Measurements from ENCODE around the gene PKMYT1.
"Not testable (repeated sequence)": the region's sequence is repeated elsewhere in the genome, so short reads cannot be mapped to it uniquely, and the experiment has no call there.

PKMYT1 gene

DNA sequence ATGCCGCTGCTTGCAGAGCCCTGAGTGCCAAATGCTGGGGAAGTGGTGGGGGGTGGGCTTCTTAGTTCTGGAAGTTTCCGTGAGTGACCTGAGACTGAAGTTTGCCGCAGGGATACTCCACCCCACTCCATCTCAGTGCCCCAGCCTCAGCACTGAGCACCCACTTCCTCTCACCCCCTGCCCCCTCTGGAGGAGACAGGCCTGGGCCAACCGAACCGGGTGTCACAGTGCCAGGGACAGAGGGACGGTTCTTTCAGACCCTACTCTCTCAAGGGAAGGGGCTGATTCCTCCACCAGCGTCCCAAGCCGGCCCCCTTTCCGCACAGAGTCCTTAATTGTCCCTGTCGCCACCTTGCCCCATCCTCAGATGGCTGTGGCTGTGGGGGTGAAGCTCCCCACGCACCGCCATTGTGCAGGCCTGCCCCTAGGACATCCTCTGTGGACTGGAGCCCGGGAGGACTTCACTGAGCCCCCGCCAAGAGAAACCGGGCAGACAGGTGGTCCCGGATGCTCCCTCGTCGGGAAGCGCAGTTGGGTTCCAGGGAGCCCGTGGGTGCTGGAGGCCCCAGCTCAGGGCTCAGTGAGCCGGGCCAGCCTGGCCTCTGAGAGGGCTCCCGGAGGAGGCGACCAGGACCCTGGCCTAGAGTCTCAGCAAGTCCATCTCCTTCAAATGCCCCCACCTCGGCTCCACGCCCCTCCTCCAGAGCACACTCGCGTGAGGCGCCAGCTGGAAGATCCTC, 17.7 kb downstream of the PKMYT1 start:
- DNase-seq (ENCODE audit: low read depth in 3 of 3, low spot score in 1 of 3) = no peak

DNA sequence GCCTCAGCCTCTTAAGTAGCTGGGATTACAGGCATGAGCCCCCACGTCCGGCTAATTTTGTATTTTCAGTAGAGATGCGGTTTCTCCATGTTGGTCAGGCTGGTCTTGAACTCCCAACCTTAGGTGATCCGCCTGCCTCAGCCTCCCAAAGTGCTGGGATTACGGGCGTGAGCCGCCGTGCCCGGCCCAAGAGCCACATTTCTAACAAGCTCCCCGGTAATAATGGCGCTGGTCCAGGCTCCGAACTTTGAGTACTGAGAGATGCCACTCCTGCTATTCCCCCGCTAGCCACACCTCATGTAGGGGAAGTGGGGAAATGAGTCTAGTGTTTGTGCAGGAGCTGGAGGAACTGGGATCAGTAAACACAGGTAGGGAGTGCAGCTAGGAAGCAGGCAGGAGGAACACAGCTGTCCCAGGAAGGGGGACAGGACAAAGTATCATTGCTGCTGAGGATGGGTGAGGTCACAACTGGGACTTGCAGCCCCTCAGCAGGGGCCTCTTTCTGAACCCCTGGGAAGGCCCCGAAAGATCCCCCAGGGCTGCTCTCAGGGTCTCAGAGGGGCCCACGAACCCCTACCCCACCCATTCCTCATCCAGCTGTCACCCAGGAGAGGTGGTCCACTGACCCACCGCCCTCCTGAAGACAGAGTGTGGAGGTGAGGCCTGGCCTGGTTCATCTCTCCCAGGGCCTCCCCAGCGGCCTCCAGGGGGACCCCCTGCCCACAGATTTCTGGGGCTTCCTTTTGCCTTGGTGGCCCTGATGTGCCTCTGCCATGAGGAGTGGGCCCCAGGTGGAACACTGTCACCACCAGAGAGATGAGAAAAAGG, 19.8 kb downstream of the PKMYT1 start:
- DNase-seq (ENCODE audit: low read depth in 3 of 3, low spot score in 1 of 3) = no peak

DNA sequence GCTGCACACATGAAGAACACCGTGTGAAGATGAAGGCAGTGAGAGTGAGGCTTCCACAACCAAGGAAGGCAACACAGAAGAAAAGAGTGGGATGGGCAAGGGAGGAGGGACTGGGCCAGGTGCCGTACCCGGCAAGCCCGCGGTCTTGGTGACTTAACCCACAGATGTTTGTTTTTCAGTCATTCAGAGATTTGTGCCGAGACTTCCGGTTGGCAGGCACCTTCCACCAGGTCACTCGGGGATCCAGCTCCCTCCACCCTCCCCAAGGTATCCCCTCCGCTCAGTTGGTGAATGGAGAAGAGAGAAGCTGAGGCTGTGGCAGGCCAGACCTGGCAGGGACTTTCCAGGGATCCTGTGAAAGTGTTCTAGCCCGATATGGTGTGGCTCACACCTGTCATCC, 21.0 kb downstream of the PKMYT1 start:
- DNase-seq (ENCODE audit: low read depth in 3 of 3, low spot score in 1 of 3) = no peak

DNA sequence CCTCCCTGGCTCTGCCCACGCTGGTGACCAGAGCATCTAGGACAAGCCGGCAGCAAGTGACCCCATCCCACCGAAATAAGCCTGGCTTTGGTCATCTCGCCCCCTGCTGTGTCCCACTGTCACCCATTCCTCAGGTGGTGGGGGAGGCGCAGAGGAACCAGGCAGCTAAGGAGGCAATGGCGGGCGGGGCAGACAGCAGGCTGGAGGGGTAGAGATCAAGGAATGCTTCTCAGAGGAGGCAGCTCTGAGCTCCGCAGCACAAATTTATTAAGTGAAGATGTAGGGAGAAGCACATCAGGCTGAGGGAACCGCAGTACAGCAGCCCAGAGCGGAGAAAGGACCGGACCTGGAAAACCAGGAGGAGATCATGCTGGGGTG, 23.7 kb downstream of the PKMYT1 start:
- DNase-seq (ENCODE audit: low read depth in 3 of 3, low spot score in 1 of 3) = no peak

DNA sequence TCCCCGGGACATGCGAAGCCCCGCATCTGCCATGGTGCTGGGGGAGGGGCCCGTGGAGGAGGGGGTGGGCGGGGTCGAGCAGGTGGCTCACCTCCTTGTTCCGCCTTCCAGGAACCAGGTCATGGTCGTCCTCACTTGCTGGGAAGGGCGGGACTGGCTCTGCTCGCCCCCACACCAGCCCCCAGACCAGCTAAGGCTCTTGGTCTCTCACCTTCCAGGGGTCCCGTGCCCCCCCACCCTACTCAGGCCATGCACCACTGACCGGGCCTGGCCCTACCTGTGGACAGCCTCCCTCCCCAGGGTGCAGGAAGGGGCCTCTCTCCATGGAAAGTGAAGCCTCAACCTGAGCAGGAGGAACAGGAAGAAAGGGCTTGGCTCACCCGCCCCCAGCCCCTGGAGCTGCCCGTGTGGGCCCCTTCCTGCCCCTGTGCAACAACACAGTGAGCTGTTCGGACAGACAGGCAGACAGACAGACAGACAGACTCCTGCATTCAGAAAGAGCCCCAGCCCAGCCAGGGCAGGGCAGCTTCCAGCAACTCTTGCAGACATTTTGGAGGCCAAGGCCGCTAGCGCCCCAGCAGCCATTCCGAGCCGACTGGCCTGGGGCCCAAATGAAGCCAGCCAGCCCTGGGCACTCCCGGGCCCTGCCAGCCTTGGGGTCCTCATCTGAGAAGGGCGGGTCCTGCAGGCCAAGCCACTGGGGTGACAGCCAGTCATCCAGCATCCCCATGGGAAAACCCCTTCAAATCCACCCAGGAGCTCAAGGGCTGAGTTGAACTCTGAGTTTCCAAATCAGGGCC, 24.3 kb downstream of the PKMYT1 start:
- no peak for DNase-seq (ENCODE audit: low read depth in 3 of 3, low spot score in 1 of 3)

DNA sequence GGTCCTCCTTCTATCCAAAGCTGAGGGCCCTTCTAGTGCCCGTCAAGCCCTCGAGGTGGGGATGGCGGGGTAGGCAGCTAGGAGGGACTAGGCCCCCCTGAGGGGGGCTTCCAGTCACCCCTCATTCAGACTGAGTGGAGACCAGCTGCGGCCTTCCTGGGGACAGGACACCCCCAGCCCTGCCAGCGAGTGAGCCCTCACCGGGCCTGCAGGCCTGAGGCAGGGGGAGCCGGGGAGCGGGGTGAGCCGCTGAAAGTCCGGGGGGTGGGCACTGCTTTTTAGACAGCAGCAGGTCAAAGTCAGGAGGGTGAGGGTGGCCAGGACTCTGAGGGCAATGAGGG, 24.8 kb downstream of the PKMYT1 start:
- no peak for DNase-seq (ENCODE audit: low read depth in 3 of 3, low spot score in 1 of 3)

DNA sequence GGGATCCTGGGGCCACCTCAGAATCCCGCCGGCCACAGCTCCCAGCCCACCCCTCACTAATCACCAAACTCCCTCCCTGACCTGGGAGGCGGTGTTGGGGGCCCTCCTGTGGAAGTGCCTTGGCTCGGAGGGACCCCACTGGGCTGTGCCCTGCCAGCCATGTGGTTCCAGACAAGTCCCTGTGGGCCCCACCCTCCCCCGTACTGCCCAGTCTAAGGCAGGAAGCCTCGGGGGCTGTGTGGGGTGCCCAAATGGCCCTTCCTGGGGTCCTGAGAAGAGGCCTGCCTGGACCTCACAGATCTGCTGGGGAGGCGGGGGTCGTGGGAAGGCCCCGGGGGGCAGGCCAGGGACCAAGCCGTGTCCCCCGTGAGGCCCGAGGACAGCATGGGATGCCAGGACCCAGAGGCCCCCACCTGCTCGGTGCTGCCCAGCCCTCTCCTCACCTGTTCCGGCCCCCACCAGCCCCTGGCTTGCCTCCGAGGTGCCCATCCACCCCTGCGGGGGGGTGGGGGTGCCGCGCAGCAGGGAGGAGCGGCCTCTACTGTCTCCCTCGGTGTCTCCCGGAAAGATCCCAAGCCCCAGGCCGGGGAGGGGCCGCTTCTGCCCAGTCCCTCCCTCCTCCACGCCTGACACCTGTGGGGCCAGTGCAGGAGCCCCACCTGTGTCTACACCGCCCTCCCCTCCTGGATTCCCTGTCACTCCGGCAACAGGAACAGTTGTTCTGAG, 25.4 kb downstream of the PKMYT1 start:
- no peak for DNase-seq (ENCODE audit: low read depth in 3 of 3, low spot score in 1 of 3)

DNA sequence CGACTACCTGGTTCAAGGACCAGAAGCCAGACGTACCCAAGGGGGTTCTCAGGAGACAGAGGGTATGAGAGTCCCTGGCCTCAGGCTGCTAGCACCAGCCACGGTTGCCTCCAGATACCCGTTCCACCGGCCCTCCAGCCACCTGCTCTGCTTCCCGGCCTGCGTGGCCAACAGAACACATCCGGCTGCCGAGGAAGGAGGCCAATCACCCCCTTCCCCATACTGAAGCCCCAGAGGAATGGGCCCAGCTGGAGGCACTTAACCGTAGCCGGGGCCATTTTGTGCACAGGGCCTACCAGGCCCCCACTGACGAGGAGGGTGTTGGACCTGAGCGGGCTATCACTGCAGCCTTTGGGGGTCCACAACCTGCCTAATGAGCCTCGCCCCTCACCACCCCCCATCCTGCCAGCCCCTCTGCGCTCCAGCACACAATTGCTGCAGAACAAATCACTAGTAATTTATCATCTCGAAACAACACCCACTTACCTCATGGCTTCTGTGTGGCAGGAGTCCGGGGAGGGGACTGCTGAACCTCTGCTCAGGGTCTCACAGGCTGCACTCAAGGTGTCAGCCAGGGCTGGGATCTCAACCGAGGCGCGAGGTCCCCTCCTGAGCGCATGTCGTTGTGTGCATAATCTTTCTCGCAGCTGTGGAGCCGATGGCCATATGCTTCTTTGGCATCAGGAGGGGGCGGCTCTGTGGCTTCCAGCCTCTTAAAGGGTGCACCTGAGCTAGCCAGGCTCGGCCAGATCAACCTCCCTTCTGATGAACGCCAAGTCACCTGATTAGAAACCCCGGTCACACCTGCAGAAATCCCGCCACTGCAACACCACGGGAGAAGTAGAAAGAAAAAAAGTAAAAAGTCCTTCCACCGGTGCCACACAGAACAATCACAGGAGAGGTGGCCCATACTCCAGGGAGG, 26.3 kb downstream of the PKMYT1 start:
- DNase-seq (ENCODE audit: low read depth in 3 of 3, low spot score in 1 of 3) = no peak

DNA sequence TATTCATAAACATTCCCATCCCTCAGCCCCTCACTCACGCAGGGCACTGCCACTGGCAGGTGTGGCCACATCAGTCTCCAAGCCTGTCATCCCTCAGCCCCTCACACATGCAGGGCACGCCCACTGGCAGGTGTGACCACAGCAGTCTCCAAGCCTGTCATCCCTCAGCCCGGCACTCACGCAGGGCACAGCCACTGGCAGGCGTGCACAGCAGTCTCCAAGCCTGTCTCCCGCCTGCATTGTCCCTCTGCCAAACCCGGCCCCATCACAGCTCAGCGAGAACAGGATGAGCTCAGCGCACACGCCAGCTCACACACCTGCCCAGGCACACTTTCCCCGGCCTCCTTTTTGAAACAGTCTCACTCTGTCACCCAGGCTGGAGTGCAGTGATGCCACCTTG, 27.6 kb downstream of the PKMYT1 start:
- DNase-seq (ENCODE audit: low read depth in 3 of 3, low spot score in 1 of 3) = no peak

DNA sequence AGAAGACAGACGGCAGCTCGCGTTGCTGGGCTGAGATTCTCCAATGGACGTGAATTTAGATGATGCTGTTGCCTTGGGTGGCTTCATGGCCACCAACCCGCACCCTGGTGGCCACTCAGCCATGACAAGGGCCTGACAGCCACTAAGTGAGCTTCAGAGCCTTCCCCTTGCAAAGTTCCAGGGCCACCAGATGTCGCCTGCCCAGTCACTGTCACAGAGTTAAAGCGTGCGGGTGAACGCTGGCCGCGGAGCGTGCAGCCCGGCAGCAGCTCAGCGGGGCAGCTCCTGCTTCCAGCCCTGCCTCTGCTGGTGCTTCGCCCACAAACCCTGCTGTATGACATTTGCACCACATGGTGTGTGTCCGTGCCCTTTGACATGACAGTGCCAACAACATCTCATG, 29.5 kb downstream of the PKMYT1 start:
- no peak for DNase-seq (ENCODE audit: low read depth in 3 of 3, low spot score in 1 of 3)

DNA sequence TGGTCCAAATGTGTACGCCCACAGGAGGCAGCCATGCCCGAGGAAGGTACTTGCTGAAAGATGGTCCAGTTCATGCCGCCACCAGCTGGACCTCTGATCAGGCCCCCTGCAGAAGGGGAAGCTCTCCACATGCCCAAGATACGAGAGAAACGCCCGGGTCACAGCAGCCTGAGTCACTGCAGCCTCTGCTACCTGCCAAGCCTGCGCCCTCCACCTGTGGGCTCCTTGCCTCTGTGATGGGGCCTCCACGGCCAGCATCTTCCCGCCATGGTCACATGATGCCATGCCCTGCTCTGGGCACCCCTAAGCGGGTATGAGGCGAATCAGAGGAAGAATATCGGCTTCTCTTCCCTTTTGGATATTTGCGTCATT, 29.9 kb downstream of the PKMYT1 start:
- DNase-seq (ENCODE audit: low read depth in 3 of 3, low spot score in 1 of 3) = no peak

DNA sequence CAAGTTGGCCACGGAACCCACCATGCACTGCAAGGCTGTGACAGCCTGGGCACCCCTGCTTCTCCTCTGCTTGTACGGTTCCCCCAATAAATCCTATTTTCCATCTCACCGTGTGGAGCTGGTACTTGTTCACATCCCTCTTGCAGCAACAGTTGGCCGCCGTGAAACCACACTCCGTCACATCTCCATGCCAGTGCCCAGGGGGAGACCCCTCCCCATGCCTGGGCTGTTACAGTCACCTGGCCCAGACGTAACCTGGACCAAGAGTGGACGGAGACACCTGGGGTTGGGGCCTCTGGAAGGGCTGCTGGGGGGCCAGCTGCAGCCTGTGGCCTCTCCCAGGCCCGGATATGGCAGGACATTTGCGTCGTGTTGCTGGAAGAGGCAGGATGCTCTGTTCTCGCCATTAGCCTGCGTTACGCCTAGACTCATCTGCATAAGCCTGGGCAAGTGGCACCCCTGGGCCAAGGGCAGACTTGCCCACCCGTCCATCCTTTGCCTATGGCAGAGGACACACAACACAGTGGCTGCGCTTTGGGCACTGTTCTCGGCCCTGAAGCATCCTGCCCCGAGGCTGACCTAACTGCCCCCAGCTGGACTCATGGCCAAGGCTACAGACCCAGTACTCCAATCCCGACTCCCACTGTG, 30.4 kb downstream of the PKMYT1 start:
- no peak for DNase-seq (ENCODE audit: low read depth in 3 of 3, low spot score in 1 of 3)

DNA sequence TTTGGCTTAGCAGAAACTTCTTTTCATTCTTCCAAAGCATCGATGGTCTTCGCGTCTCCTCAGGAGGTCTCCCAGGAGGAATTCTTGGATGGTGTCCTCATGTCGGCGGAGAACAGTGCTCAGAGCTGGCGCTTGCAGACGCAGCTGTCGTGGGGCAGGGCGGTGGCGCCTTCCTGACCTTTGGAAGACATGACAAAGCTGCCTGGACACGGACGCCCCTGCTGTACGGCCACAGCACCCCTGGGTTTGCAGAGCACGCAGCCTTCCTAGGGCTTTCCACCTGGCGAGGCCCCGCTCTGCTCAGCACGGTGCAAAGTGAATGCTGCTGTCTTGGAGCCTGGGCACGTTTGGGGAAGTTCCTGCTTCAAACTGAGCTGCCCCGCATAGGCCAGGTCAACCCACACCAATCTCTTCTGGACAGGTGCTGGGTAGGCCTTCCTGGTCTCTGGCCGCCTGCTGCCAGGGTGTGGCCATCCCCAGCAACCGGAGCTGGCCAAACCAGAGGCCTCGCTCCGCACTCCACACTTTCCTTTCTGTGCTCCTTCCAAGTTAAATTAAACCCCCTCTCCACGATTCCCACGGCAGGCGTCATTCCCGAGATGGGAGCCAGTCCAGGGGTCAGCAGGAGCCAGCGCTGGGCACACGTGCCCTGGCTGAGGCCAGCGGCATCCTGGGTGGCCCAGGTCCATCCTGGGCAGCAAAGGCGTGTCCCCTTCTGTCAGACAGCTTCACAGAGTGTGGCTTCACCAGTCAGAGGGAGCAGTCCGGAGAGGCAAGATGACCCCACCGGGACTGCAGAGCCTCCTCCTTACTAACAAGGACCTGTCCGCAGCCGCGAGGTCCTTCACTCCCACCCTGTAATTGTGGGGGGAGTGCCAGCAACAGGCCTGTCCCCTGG, 31.2 kb downstream of the PKMYT1 start:
- no peak for DNase-seq (ENCODE audit: low read depth in 3 of 3, low spot score in 1 of 3)

DNA sequence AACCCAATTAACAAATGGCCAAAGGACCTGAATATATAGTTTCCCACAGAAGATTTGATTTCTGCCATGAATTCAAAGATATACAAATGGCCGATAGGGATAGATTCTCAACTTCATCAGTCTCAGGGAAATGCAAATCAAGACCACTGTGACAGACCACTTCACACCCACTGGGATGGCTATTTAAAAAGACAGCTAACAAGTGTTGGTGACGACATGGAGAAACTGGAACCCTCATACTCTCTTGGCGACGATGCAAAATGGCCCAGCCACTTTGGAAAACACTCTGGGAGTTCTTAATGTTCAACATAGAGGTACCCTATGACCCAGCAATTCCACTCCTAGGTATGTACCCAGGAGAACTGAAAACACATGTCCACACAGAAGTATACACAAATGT, 33.6 kb downstream of the PKMYT1 start:
- no peak for DNase-seq (ENCODE audit: low read depth in 3 of 3, low spot score in 1 of 3)

DNA sequence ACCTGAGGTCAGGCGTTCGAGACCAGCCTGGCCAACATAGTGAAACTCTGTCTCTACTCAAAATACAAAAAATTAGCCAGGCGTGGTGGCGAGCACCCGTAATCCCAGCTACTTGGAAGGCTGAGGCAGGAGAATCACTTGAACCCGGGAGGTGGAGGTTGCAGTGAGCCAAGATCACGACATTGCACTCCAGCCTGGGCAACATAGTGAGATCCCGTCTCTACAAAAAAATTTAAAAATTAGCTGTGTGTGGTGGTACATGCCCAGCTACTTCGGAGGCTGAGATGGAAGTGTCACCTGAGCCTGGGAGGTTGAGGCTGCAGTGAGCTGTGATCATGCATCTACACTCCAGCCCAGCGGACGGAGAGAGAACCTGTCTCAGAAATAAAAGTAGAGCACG, 36.5 kb downstream of the PKMYT1 start:
- DNase-seq (ENCODE audit: low read depth in 3 of 3, low spot score in 1 of 3) = not testable (repeated sequence)

DNA sequence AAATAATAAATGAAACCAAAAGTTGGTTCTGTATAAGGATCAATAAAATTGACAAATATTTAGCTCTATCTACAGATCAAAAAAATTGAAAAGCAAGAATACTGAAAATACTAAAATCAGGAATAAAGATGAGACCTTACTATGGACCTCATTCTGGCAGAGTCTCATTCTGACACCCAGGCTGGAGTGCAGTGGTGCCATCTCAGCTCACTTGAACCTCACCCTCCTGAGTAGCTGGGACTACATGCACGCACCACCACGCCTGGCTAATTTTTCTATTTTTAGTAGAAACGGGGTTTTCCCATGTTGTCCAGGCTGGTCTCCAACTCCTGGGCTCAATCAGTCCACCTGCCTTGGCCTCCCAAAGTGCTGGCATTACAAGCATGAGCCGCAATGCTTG, 38.2 kb downstream of the PKMYT1 start:
- no peak for DNase-seq (ENCODE audit: low read depth in 3 of 3, low spot score in 1 of 3)

DNA sequence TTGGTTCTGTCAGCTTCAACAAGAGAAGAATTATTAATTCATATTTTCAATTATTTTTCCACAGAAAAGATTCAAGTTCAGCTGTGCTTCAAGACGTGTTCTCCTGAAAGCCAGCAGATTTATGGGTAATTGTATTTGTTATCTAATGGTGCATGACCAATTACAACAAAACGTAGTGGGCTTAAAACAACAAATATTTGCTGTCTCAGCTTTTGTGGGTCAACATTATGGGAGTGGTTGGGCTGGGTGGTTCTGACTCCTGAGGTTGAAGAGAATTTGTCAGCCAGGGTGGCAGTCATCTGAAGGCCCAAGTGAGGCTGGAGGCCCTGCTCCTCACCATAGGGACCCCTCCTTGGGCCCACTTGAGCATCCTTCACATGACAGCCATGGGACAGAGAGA, 40.3 kb downstream of the PKMYT1 start:
- no peak for DNase-seq (ENCODE audit: low read depth in 3 of 3, low spot score in 1 of 3)

DNA sequence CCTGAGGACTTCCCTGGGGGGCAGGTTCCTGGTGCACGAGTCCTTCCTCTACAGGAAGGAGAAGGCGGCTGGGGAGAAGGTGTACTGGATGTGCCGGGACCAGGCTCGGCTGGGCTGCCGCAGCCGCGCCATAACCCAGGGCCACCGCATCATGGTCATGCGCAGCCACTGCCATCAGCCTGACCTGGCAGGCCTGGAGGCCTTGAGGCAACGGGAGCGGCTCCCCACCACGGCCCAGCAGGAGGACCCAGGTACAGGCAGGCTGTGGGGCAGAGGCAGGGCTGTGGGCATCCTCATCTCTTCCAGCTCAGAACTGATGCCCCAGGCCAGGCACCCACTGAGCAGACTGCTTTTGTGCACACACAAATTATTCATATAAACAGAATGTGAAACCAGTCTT, 42.0 kb downstream of the PKMYT1 start:
- no peak for DNase-seq (ENCODE audit: low read depth in 3 of 3, low spot score in 1 of 3)

DNA sequence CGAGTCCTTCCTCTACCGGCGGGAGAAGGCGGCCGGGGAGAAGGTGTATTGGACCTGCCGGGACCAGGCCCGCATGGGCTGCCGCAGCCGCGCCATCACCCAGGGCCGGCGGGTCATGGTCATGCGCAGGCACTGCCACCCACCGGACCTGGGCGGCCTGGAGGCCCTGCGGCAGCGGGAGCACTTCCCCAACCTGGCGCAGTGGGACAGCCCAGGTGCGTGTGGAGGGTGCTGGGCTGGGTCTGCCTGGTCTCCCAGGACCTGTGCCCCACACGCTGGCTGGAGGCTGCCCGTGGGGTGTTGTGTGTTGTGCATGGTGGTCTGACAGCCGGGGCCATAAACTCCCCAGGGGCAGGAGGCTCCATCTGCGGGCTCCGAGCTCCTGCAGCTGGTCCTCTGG, 43.1 kb downstream of the PKMYT1 start:
- no peak for DNase-seq (ENCODE audit: low read depth in 3 of 3, low spot score in 1 of 3)

Data from stimulated activated CD4-positive, alpha-beta T cell treated with anti-CD3 and anti-CD28 coated beads, TNF-alpha, amount 100 ng/mL, for 1 hour (primary cell).